ENCODE data around the gene LY6G5C. TPM values are rescaled to one million over a fixed set of nuclear protein-coding genes. Genes with fewer than 3 reads are reported as not detected.

Gene LY6G5C
- total RNA-seq, 1 donor from 2014 or later: 22.0 TPM

GRCh38 chr6:31708224-31708623, 27.4 kb upstream of the LY6G5C start:
- Mint-ChIP-seq H3K27me3 (ENCODE audit: unreplicated experiment) (peaks cover 3% of the 10 kb centered on the region), H3K9me3 (ENCODE audit: unreplicated experiment) (no peaks in the 10 kb centered on the region), H3K27ac (ENCODE audit: unreplicated experiment) (no peak overlapping the region), H3K4me1 (ENCODE audit: unreplicated experiment) (no peaks in the 10 kb centered on the region), H3K36me3 (ENCODE audit: low read depth, unreplicated experiment) (no peaks in the 10 kb centered on the region), H3K4me3 (ENCODE audit: unreplicated experiment) (no peak overlapping the region)
- no peak for DNase-seq (ENCODE audit: low spot score)
- no peak for TF ChIP-seq CTCF (IDR thresholded peaks at IDR 0.05; ENCODE audit: unreplicated experiment)

GRCh38 chr6:31707701-31708100, 26.8 kb upstream of the LY6G5C start:
- Mint-ChIP-seq H3K27ac (ENCODE audit: unreplicated experiment) (no peak overlapping the region), H3K4me1 (ENCODE audit: unreplicated experiment) (peaks cover 1% of the 10 kb centered on the region), H3K27me3 (ENCODE audit: unreplicated experiment) (peaks cover 4% of the 10 kb centered on the region), H3K36me3 (ENCODE audit: low read depth, unreplicated experiment) (no peaks in the 10 kb centered on the region), H3K9me3 (ENCODE audit: unreplicated experiment) (no peaks in the 10 kb centered on the region), H3K4me3 (ENCODE audit: unreplicated experiment) (no peak overlapping the region)
- DNase-seq (ENCODE audit: low spot score): no peak
- no peak for TF ChIP-seq CTCF (IDR thresholded peaks at IDR 0.05; ENCODE audit: unreplicated experiment)

- peaks cover 6% of the 10 kb centered on the region for H3K27me3 Mint-ChIP-seq (ENCODE audit: unreplicated experiment)
- no peaks in the 10 kb centered on the region for H3K9me3 Mint-ChIP-seq (ENCODE audit: unreplicated experiment)
- H3K36me3 Mint-ChIP-seq (ENCODE audit: low read depth, unreplicated experiment): no peaks in the 10 kb centered on the region
- H3K4me3 Mint-ChIP-seq (ENCODE audit: unreplicated experiment): no peak within 1 kb of the TSS
- no peak for TF ChIP-seq CTCF (IDR thresholded peaks at IDR 0.05; ENCODE audit: unreplicated experiment)
- DNase-seq (ENCODE audit: low spot score): no peak
- H3K27ac Mint-ChIP-seq (ENCODE audit: unreplicated experiment): no peak within 1 kb of the TSS
- peaks cover 12% of the 10 kb centered on the region for H3K4me1 Mint-ChIP-seq (ENCODE audit: unreplicated experiment)
These were observed 25.7 kb upstream of the LY6G5C start, which contains the start of gene LY6G6F for GRCh38 chr6:31706599-31706998. LY6G6F (plus strand) TSS chr6:31706866; CDS start chr6:31706907, 41 bp downstream.

GRCh38 chr6:31705931-31706330, 25.1 kb upstream of the LY6G5C start:
- Mint-ChIP-seq H3K27me3 (ENCODE audit: unreplicated experiment) (peaks cover 6% of the 10 kb centered on the region), H3K36me3 (ENCODE audit: low read depth, unreplicated experiment) (no peaks in the 10 kb centered on the region), H3K27ac (ENCODE audit: unreplicated experiment) (no peak overlapping the region), H3K9me3 (ENCODE audit: unreplicated experiment) (no peaks in the 10 kb centered on the region), H3K4me1 (ENCODE audit: unreplicated experiment) (peaks cover 18% of the 10 kb centered on the region), H3K4me3 (ENCODE audit: unreplicated experiment) (no peak overlapping the region)
- TF ChIP-seq CTCF (IDR thresholded peaks at IDR 0.05; ENCODE audit: unreplicated experiment): no peak
- no peak for DNase-seq (ENCODE audit: low spot score)

GRCh38 chr6:31702819-31703716, 22.2 kb upstream of the LY6G5C start, which contains the start of gene ABHD16A:
ABHD16A (minus strand) TSS chr6:31703324; CDS start chr6:31703281, 43 bp downstream.
- peaks cover 20% of the 10 kb centered on the region for H3K4me1 Mint-ChIP-seq (ENCODE audit: unreplicated experiment)
- H3K4me3 Mint-ChIP-seq (ENCODE audit: unreplicated experiment): peak within 1 kb of the TSS; percentile 99
- TF ChIP-seq CTCF (IDR thresholded peaks at IDR 0.05; ENCODE audit: unreplicated experiment): no peak
- no peaks in the 10 kb centered on the region for H3K9me3 Mint-ChIP-seq (ENCODE audit: unreplicated experiment)
- H3K27me3 Mint-ChIP-seq (ENCODE audit: unreplicated experiment): peaks cover 6% of the 10 kb centered on the region
- H3K27ac Mint-ChIP-seq (ENCODE audit: unreplicated experiment): peak within 1 kb of the TSS; percentile 98
- H3K36me3 Mint-ChIP-seq (ENCODE audit: low read depth, unreplicated experiment): no peaks in the 10 kb centered on the region
- peak; percentile 93 for DNase-seq (ENCODE audit: low spot score)
